ENCODE data around the gene SCYL2.
"Not testable (repeated sequence)": the region's sequence is repeated elsewhere in the genome, so short reads cannot be mapped to it uniquely, and the experiment has no call there.

Gene SCYL2

DNA sequence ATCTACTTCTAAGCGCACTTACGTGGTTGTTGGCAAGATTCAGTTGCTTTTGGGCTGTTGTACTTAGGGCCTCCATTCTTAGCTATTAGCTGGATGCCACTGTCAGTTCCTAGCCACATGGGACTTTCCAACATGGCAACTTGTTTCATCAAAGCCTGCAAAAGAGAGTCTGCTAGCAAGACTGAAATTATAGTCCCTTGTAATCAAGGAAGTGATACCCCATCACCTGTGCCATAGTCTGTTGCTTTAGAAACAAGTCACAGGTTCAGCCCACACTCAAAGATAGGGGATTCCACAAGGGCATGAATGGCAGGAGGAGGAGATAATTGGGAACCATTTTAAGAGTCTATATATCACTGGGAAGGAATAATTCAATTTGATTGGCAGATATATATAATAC is 62.8 kb downstream of the SCYL2 start:
- DNase-seq, result no peak

DNA sequence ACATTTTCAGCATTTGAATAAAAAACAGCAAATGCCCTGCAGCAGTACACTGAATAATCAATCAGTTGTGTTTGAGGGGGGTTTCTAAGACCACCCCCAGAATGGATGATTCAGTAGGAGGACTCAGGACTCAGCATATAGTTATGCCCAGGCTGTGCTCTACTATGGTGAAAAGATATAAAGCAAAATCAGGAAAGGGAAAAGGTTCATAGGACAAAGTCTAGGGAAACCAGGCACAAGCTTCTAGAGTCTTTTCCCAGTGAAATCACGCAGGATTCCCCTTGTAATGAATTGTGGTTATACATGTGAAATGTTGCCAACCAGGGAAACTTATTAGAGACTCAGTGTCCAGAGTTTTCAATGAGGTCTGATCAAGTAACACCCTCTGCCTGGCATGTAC is 64.9 kb downstream of the SCYL2 start:
- no peak for DNase-seq

DNA sequence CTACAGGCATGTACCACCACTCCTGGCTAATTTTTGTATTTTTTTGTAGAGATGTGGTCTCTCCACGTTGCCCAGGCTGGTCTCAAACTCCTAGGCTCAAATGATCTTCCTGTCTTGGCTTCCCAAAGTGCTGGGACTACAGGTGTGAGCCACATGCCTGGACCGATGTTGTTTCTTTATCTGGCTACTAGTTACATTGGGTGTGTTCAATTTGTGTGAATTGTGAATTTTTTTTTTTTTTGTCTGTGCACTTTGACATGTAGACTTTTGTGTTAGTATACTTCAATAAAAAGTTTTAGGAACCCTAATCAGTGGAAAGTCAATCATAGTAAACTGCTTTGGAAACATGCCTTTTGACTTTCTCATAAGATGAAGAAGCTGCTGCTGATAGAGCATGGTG is 65.9 kb downstream of the SCYL2 start:
- no peak for DNase-seq

DNA sequence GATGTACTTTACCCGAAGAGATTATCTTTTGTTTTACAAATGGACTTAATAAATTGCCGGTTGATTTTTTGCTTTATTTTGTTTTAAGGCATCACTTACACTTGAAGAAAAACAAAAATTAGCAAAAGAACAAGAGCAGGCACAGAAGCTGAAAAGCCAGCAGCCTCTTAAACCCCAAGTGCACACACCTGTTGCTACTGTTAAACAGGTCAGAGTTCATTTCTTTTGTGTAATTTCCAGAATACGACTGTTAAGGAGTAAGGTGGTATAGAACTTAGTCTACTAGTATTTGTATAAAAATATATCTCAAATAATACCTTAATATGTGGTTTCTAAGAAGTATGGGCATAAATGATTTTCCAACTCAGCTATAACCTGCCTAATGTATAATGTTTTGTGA is 70.3 kb downstream of the SCYL2 start:
- DNase-seq, result no peak

DNA sequence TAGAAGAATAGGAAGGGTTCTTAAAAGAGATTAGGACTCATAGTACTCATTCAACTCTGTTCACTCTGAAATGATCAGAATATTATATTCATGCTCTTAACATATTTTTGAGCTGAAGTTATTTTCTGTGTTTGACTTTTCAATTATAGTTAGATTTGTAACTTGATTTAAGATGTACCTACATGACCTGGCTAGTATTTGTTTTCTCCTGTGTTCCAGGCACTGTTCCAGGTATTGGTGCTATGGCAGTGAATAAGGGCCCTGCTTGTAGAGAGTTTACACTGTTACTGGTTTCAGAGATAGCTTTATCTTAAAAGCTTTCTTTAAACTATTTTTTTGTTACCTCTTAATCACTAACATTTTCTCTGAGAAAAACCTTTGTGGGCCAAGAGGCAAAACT is 70.8 kb downstream of the SCYL2 start:
- DNase-seq, result no peak

DNA sequence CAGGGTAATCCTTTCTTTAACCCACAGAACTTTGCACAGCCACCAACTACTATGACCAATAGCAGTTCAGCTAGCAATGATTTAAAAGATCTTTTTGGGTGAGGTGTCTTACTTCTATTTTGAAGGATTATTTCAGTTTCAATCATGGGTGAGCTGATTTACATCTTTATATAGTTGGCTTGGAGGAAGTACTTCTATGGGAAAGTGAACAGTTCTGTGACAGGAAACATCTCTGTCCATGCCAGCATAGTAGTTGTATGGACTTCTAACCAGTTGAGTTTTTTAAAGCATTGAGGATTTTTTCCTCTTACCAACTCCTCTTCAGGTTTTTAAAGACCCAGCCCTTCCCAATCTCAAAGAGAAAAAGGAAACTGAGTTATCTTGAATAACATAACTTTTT is 72.1 kb downstream of the SCYL2 start:
- no peak for DNase-seq

DNA sequence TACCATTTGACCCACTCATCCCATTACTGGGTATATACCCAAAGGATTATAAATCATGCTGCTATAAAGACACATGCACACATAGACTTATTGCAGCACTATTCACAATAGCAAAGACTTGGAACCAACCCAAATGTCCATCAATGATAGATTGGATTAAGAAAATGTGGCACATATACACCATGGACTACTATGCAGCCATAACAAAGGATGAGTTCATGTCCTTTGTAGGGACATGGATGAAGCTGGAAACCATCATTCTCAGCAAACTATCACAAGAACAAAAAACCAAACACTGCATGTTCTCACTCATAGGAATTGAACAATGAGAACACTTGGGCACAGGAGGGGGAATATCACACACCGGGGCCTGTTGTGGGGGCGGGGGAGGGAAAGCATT is 75.9 kb downstream of the SCYL2 start:
- not testable (repeated sequence) for DNase-seq

DNA sequence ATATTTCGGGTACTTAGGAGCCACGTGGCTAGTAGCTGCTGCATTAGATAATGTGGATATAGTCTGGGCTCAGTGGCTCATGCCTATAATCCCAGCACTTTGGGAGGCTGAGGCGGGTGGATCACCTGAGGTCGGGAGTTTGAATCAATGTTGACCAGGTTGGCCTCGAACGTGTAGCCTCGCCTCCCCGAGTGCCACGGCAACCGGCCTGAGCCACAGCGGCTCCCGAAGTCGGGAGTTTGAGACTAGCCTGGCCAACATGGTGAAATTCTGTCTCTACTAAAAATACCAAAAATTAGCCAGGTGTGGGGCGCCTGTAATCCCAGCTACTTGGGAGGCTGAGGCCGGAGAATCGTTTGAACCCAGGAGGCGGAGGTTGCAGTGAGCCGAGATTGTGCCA is 77.4 kb downstream of the SCYL2 start:
- not testable (repeated sequence) for DNase-seq

DNA sequence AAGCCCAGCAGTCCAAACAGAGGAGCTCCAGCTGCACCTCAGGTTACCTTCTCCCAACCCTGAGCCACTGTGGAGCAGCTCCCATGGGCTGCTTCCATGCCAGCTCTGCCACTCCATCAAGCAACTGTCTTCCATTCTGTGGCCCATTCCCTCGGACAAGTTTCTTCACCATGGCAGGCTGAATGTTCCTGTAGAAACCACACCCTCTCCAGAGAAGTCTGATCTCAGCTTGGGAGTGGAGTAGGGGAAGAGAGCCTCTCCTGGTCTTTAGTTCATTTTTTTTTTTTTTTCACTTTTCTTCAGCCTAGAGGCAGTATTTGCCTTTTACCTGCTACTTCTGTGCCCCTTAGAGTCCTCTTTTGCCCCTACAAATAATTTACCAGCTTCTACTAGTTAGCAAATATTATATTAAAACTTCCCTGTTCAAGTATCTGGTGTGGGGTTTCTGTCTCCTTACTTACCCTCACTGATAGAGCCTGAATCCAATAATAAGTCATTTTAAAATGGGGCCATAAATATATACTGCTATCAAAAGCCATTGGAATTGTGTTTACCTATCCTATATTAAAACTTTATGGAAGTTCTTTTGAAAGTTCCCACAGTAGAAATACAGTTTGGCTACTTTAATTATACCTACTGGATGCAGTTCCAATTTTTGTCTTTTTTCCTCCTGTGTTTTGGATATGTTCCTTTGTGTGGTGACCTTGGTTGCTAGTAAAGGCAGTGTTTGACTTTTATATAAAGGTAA is 78.2 kb downstream of the SCYL2 start:
- DNase-seq, result no peak

DNA sequence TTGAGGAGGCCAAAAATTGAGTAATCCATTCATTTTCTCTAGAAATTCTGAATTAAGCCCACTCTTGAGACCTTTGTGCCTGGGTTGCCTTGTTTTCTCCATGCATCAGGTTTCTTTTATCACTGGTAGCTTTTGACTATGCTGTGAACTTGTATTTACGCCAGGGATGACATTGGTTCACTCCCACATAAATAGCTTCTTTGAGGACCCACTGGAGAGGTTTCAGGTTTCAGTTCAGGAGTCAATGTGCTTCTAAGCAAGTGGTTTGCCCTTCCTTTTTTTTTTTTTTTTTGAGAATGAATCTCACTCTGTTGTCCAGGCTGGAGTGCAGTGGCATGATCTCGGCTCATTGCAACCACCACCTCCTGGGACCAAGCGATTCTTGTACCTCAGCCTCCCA is 79.7 kb downstream of the SCYL2 start:
- no peak for DNase-seq

DNA sequence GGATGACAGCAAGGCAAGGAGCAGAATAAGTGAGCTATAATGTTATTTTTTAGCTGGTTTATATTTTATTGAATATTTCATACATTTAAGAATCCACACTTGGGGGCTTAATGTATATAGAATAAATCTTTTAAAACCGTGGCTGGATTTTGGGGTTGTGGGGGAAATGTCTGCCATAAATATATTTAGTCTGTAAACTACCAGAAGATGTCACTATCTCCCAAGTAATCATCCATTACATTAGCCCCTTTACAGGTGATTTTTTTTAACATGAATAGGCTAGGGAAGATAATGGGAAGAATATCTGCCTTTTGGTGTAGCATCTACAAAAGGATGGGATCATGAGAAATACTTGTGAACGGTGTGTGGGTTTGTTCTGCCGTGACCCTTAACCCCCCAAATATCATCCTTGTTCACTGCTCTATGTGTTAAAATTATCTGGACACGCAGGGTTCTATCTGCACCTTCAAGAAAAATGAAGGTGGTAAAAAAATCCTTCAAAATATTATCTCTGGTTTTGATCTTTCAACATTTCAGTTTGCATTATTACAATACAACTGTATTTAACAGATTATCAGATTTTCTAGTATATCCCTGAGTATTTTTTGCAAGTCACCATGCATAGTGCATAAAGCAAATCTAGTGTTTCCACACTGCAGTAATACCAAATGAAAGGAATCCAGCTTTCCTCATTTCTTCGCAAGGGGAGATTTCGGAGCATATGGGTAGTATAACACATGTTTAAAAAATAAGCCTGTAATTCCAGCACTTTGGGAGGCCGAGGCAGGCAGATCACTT is 81.9 kb downstream of the SCYL2 start:
- no peak for DNase-seq

DNA sequence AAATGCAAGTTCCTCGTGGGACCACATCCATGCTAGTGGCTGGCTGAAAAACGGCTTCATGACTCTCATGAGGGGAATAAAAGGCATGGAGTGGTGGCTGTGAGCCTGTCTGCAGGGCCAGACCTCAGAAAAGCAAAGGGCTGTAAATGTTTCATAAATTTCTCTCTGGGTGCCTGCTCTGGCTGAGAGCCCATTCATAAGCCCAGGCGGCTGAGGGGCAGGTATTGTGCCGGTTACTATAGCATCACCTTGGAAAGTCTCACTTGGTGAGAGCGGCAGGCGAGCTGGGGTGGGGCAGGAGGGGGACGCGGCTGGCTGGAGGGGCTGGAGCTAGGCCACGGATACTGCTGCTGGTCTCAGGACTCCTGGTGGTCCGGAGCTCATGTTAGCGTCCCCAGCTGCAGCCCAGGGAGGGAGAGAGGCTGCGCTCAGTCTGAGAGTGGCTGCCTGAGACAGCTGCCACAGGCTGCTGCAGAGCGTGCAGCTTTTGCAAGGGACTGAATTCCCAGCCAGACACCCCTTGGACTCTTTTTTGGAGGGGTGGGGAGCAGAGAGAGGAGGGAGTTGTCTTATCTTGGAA is 89.8 kb downstream of the SCYL2 start, which contains the start of gene SLC17A8:
Gene SLC17A8 (plus strand): TSS at position 431 of the 580 bp plus-strand sequence. CDS start 318 bp downstream, outside the sequence.
- DNase-seq, result no peak

DNA sequence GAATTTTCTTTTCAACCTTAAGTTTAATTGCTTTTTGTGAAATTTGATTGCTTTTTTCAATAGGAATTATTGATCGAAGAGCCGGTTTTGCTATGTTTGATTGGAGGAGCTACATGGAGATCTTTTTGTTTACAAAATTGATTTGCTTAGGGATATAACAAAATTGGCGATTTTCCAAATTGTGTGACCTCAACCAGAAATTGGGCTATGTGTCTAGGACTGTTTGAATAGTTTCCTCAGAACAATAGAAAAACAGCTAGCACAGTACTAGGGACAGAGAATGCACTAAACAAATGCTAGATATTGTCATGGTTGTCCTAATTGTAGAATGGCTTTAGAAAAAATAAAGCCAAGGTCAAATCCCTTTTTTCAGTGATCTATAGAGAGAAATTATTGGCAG is 92.3 kb downstream of the SCYL2 start:
- no peak for DNase-seq

DNA sequence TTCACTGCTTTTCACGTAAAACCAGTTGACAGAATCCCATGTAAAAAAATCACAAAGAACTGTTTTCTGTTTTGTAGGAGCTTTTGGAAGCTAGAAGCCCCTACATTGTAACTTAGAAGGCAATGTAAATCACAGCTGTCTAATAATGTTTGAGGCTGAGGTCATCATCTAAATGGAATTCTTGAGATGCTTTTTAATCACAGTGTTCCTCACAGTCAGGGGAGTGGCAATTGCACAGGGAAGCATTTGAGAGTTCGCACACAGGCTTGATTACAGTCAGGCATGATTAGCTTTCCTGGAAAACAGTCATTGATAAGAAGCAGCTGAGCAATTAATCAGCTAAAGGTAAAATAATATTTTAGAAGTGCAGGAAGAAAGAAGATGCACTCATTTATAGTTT is 92.8 kb downstream of the SCYL2 start:
- no peak for DNase-seq

DNA sequence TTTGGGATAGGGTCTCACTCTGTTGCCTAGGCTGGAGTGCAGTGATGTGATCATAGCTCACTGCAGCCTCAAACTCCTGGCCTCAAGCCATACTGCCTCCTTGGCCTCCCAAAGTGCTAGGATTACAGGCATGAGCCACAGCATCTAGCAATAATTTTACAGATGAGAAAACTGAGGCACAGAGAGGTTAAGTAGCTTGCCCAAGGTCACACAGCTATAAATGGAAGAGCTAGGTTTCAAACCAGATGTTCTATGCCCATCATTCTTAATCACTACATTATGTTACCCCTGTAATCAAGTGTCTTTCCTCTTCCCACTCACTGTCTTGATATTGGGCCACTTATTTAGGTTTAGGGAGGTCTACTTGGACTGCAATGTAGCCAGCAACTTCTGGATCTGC is 93.5 kb downstream of the SCYL2 start:
- no peak for DNase-seq

DNA sequence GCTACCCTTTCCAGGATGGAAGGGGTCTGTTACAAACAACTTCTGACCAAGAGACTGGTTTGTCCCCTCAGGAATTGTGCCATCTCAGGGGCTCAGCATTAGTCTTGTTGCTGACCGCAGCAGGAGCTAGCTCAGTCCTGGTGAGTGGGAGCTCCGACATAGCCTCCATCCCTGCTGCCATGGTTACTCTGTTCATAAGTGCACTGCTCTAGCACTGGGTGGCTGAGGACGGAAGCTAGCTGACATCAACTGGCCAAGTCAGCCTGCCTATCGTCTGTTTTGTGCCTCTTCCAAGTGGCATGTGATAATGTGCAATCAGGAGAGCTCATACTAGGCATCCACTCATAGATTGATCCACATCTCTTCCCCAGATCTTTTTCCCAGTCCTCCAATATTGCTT is 97.3 kb downstream of the SCYL2 start:
- no peak for DNase-seq

DNA sequence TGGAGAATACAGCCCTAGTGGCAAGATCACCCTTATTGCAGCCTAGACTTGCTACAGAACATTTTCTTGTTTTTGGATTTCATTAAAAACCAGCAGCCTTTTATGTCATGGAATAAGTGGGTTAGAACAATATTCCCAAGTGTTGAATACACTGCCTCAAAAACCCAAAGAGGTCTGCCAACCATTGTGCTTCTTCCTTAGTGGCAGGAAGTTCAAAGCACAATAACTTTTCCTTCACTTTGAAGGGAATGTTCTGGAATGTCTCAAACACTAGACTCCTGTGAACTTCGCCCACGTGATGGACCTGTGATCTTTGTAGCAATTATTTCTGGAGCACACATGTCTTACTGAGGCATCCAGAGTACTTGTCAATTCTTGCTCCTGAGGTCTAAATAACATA is 98.4 kb downstream of the SCYL2 start:
- DNase-seq, result no peak

DNA sequence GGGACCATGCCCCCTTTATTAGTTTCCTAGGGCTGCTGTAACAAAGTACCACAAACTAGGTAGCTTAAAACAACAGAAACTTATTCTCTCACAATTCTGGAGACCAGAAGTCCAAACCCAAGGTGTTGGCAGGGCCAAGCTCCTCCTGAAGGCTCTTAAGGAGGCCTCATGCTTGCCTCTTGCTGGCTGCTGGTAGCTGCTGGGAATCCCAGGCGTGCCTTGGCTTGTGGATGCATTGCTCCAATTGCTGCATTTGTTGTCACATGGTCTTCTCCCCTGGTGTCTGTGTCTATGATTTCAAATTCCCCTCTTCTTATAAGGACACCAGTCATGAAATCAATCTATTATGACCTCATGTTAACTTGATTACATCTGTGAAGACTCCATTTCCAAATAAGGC is 101.1 kb downstream of the SCYL2 start:
- no peak for DNase-seq

DNA sequence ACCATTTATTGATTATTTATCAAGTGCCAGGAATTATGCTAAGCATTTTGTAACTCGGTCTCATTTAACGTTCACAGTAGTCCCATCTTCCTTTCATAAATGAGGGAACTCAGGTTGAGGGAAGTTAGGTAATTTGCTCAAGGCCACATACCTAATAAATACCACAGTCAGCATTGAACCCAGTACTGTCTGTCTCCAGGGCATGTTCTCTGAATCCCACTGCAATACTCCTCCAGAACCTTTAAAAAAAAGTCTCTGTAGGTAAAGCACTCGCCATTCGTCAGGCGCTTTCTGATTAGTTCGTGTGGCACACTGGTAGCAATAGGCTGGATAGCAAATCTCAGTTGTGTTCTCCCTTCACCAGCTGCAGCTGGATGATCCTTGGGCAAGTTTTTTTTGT is 104.2 kb downstream of the SCYL2 start:
- no peak for DNase-seq

DNA sequence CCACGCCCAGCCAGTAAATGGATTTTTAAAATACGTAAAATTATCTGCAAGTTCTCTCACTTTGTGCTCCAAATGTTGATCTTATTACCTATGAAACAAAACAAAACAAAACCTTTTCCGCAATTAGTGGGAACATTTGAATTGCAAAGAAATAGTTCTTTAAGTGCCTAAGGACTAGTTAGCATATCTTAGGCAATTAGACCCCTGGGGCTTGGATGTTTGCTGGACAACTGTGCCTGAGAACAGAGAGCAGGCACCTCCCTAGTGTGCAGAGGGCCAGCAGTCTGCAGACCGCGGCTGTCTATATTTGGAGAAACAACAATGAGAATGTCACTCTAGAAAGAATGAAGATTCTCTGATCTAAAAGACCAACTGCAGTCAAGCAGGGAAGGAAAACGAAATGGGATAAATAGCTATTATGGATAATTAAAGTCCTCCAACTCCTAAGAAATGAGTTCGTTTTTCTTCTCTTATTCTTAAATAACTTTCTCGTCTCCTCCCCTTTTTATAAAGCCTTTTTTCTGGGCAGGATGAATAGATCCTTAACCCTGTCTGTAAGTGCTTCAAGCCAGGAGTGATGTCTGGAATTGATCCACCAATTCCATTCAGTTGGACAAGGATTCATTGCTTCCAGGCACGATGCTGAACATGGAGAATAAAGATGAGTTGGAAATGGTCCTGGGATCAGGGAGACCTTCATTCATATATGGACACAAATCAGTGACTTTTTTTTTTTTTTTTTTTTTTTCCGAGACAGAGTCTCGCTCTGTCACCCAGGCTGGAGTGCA is 106.1 kb downstream of the SCYL2 start:
- no peak for DNase-seq

DNA sequence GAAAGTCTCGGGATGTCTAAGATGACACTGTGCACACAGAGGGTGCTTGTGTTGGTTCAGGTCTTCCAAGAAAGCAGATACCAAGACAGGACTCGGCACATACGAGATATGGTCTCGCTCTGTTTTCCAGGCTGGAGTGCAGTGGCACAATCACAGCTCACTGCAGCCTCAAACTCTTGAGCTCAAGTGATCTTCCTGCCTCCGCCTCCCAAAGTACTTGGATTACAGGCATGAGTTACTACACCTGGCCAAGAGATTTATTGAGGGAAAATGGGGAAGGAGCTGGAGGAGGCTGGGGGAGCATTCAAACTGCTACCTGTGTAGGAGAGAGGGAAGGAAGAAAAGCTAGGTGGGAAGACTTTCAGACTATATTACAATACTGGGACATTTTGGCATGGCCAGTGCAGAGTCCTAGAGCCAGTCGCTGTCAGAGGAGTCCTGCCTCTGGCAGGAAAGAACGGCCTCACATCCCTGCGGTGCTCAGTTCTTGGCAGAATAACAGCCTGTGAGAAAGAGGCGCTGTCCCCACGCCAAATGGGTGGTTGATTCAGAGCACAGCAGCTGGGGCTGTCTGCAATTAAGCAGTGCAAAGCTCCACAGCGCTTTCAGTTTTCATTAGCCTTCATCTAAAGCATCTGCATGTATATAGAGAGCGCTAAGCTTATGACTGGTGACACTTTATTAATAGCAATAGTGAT is 108.2 kb downstream of the SCYL2 start:
- no peak for DNase-seq

DNA sequence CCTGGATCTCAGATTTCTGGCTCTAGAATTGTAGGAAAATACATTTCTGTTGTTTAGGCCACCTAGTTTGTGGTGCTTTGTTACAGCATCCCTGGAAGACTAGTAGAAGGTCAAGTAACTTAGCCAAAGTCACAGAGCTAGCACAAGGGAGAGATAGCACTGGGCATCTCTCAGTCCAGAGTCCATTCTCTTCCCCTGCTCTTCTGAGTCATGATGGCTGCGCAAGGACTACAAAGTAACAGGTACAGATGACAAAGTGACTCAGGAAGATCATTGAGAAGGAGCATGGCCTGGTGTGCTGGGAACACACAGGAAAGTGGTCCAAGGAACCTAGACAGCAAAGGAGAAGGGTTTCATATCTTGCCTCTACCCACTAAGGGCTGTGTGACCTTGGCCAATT is 109.2 kb downstream of the SCYL2 start:
- DNase-seq, result no peak

DNA sequence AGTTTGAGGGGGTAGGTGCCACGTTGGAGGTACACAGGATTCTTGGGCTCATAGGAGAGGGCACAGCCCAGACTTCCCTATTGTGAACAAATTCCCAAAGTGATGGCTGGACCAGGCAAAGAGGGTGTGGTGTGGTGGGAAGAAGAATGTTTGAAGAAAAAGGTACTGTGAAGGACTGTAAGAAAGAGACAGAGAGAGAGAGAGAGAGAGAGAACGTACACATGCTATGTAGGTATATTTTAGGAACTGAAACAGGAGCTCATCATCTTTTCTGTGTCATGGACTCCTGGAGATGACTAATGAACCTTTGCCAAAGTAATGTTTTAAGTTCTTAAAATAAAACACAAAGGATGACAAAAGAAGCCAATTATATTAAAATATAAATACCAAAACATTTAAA is 114.4 kb downstream of the SCYL2 start:
- DNase-seq, result no peak
